ENCODE results near the gene CCDC88C.

Gene CCDC88C

GRCh38 chr14:91311284-91311662, 106.3 kb downstream of the CCDC88C start:
- Histone ChIP-seq H3K36me3 (ENCODE audit: control insufficient read depth in 1 of 2, insufficient read depth in 2 of 2, low read length in 2 of 2) (peaks cover 27 to 89% of the 10 kb centered on the region in 2 donors), H3K9ac (ENCODE audit: low read depth in 1 of 2, low read length in 2 of 2) (no peak overlapping the region), H3K27ac (ENCODE audit: low read depth, low read length) (no peak overlapping the region), H3K27me3 (ENCODE audit: control insufficient read depth in 1 of 2, insufficient read depth in 2 of 2, low read length in 2 of 2) (no peaks in the 10 kb centered on the region), H3K4me3 (ENCODE audit: low read depth in 1 of 2, low read length in 2 of 2) (no peak overlapping the region), H3K4me1 (ENCODE audit: control insufficient read depth in 1 of 2, insufficient read depth in 2 of 2, low read length in 2 of 2) (peaks cover 0 to 5% of the 10 kb centered on the region in 2 donors), H3K9me3 (ENCODE audit: control insufficient read depth in 1 of 2, low read length in 2 of 2) (no peaks in the 10 kb centered on the region)

GRCh38 chr14:91310606-91311283, 106.9 kb downstream of the CCDC88C start:
- peaks cover 0 to under 1% of the 10 kb centered on the region in 2 donors for H3K4me1 ChIP-seq (ENCODE audit: control insufficient read depth in 1 of 2, insufficient read depth in 2 of 2, low read length in 2 of 2)
- H3K9me3 ChIP-seq (ENCODE audit: control insufficient read depth in 1 of 2, low read length in 2 of 2), result no peaks in the 10 kb centered on the region
- no peak overlapping the region for H3K4me3 ChIP-seq (ENCODE audit: low read depth in 1 of 2, low read length in 2 of 2)
- H3K27me3 ChIP-seq (ENCODE audit: control insufficient read depth in 1 of 2, insufficient read depth in 2 of 2, low read length in 2 of 2), result no peaks in the 10 kb centered on the region
- H3K27ac ChIP-seq (ENCODE audit: low read depth, low read length), result no peak overlapping the region
- peaks cover 32 to 91% of the 10 kb centered on the region in 2 donors for H3K36me3 ChIP-seq (ENCODE audit: control insufficient read depth in 1 of 2, insufficient read depth in 2 of 2, low read length in 2 of 2)
- no peak overlapping the region for H3K9ac ChIP-seq (ENCODE audit: low read depth in 1 of 2, low read length in 2 of 2)

- peaks cover 34 to 91% of the 10 kb centered on the region in 2 donors for H3K36me3 ChIP-seq (ENCODE audit: control insufficient read depth in 1 of 2, insufficient read depth in 2 of 2, low read length in 2 of 2)
- H3K4me1 ChIP-seq (ENCODE audit: control insufficient read depth in 1 of 2, insufficient read depth in 2 of 2, low read length in 2 of 2), result no peaks in the 10 kb centered on the region
- H3K27ac ChIP-seq (ENCODE audit: low read depth, low read length), result no peak overlapping the region
- H3K9ac ChIP-seq (ENCODE audit: low read depth in 1 of 2, low read length in 2 of 2), result no peak overlapping the region
- H3K4me3 ChIP-seq (ENCODE audit: low read depth in 1 of 2, low read length in 2 of 2), result no peak overlapping the region
- H3K27me3 ChIP-seq (ENCODE audit: control insufficient read depth in 1 of 2, insufficient read depth in 2 of 2, low read length in 2 of 2), result no peaks in the 10 kb centered on the region
- no peaks in the 10 kb centered on the region for H3K9me3 ChIP-seq (ENCODE audit: control insufficient read depth in 1 of 2, low read length in 2 of 2)
Measured at GRCh38 chr14:91309756-91310280, 107.8 kb downstream of the CCDC88C start.

- H3K36me3 ChIP-seq (ENCODE audit: control insufficient read depth in 1 of 2, insufficient read depth in 2 of 2, low read length in 2 of 2), result peaks cover 39 to 88% of the 10 kb centered on the region in 2 donors
- no peaks in the 10 kb centered on the region for H3K4me1 ChIP-seq (ENCODE audit: control insufficient read depth in 1 of 2, insufficient read depth in 2 of 2, low read length in 2 of 2)
- H3K9me3 ChIP-seq (ENCODE audit: control insufficient read depth in 1 of 2, low read length in 2 of 2), result no peaks in the 10 kb centered on the region
- no peak overlapping the region for H3K9ac ChIP-seq (ENCODE audit: low read depth in 1 of 2, low read length in 2 of 2)
- H3K27ac ChIP-seq (ENCODE audit: low read depth, low read length), result no peak overlapping the region
- no peak overlapping the region for H3K4me3 ChIP-seq (ENCODE audit: low read depth in 1 of 2, low read length in 2 of 2)
- no peaks in the 10 kb centered on the region for H3K27me3 ChIP-seq (ENCODE audit: control insufficient read depth in 1 of 2, insufficient read depth in 2 of 2, low read length in 2 of 2)
Measured at GRCh38 chr14:91308337-91308736, 109.3 kb downstream of the CCDC88C start.

GRCh38 chr14:91307652-91308051, 110.0 kb downstream of the CCDC88C start:
- Histone ChIP-seq H3K27me3 (ENCODE audit: control insufficient read depth in 1 of 2, insufficient read depth in 2 of 2, low read length in 2 of 2) (no peaks in the 10 kb centered on the region), H3K9me3 (ENCODE audit: control insufficient read depth in 1 of 2, low read length in 2 of 2) (no peaks in the 10 kb centered on the region), H3K4me3 (ENCODE audit: low read depth in 1 of 2, low read length in 2 of 2) (no peak overlapping the region), H3K4me1 (ENCODE audit: control insufficient read depth in 1 of 2, insufficient read depth in 2 of 2, low read length in 2 of 2) (no peaks in the 10 kb centered on the region), H3K9ac (ENCODE audit: low read depth in 1 of 2, low read length in 2 of 2) (no peak overlapping the region), H3K27ac (ENCODE audit: low read depth, low read length) (no peak overlapping the region), H3K36me3 (ENCODE audit: control insufficient read depth in 1 of 2, insufficient read depth in 2 of 2, low read length in 2 of 2) (peaks cover 39 to 81% of the 10 kb centered on the region in 2 donors)

GRCh38 chr14:91307046-91307445, 110.6 kb downstream of the CCDC88C start:
- H3K27ac ChIP-seq (ENCODE audit: low read depth, low read length), result no peak overlapping the region
- H3K27me3 ChIP-seq (ENCODE audit: control insufficient read depth in 1 of 2, insufficient read depth in 2 of 2, low read length in 2 of 2), result no peaks in the 10 kb centered on the region
- H3K4me1 ChIP-seq (ENCODE audit: control insufficient read depth in 1 of 2, insufficient read depth in 2 of 2, low read length in 2 of 2), result no peaks in the 10 kb centered on the region
- peaks cover 43 to 82% of the 10 kb centered on the region in 2 donors for H3K36me3 ChIP-seq (ENCODE audit: control insufficient read depth in 1 of 2, insufficient read depth in 2 of 2, low read length in 2 of 2)
- H3K9ac ChIP-seq (ENCODE audit: low read depth in 1 of 2, low read length in 2 of 2), result no peak overlapping the region
- no peak overlapping the region for H3K4me3 ChIP-seq (ENCODE audit: low read depth in 1 of 2, low read length in 2 of 2)
- no peaks in the 10 kb centered on the region for H3K9me3 ChIP-seq (ENCODE audit: control insufficient read depth in 1 of 2, low read length in 2 of 2)

GRCh38 chr14:91306547-91306946, 111.1 kb downstream of the CCDC88C start:
- Histone ChIP-seq H3K27me3 (ENCODE audit: control insufficient read depth in 1 of 2, insufficient read depth in 2 of 2, low read length in 2 of 2) (no peaks in the 10 kb centered on the region), H3K9ac (ENCODE audit: low read depth in 1 of 2, low read length in 2 of 2) (no peak overlapping the region), H3K4me3 (ENCODE audit: low read depth in 1 of 2, low read length in 2 of 2) (no peak overlapping the region), H3K36me3 (ENCODE audit: control insufficient read depth in 1 of 2, insufficient read depth in 2 of 2, low read length in 2 of 2) (peaks cover 47 to 86% of the 10 kb centered on the region in 2 donors), H3K9me3 (ENCODE audit: control insufficient read depth in 1 of 2, low read length in 2 of 2) (no peaks in the 10 kb centered on the region), H3K27ac (ENCODE audit: low read depth, low read length) (no peak overlapping the region), H3K4me1 (ENCODE audit: control insufficient read depth in 1 of 2, insufficient read depth in 2 of 2, low read length in 2 of 2) (no peaks in the 10 kb centered on the region)

GRCh38 chr14:91305650-91306431, 111.8 kb downstream of the CCDC88C start:
- Histone ChIP-seq H3K27ac (ENCODE audit: low read depth, low read length) (no peak overlapping the region), H3K27me3 (ENCODE audit: control insufficient read depth in 1 of 2, insufficient read depth in 2 of 2, low read length in 2 of 2) (no peaks in the 10 kb centered on the region), H3K9me3 (ENCODE audit: control insufficient read depth in 1 of 2, low read length in 2 of 2) (no peaks in the 10 kb centered on the region), H3K4me3 (ENCODE audit: low read depth in 1 of 2, low read length in 2 of 2) (no peak overlapping the region), H3K4me1 (ENCODE audit: control insufficient read depth in 1 of 2, insufficient read depth in 2 of 2, low read length in 2 of 2) (no peaks in the 10 kb centered on the region), H3K9ac (ENCODE audit: low read depth in 1 of 2, low read length in 2 of 2) (no peak overlapping the region), H3K36me3 (ENCODE audit: control insufficient read depth in 1 of 2, insufficient read depth in 2 of 2, low read length in 2 of 2) (peaks cover 45 to 85% of the 10 kb centered on the region in 2 donors)

GRCh38 chr14:91303924-91304229, 113.7 kb downstream of the CCDC88C start:
- Histone ChIP-seq H3K36me3 (ENCODE audit: control insufficient read depth in 1 of 2, insufficient read depth in 2 of 2, low read length in 2 of 2) (peaks cover 52 to 90% of the 10 kb centered on the region in 2 donors), H3K27me3 (ENCODE audit: control insufficient read depth in 1 of 2, insufficient read depth in 2 of 2, low read length in 2 of 2) (no peaks in the 10 kb centered on the region), H3K4me1 (ENCODE audit: control insufficient read depth in 1 of 2, insufficient read depth in 2 of 2, low read length in 2 of 2) (no peaks in the 10 kb centered on the region), H3K27ac (ENCODE audit: low read depth, low read length) (no peak overlapping the region), H3K4me3 (ENCODE audit: low read depth in 1 of 2, low read length in 2 of 2) (no peak overlapping the region), H3K9me3 (ENCODE audit: control insufficient read depth in 1 of 2, low read length in 2 of 2) (no peaks in the 10 kb centered on the region), H3K9ac (ENCODE audit: low read depth in 1 of 2, low read length in 2 of 2) (no peak overlapping the region)

- H3K27me3 ChIP-seq (ENCODE audit: control insufficient read depth in 1 of 2, insufficient read depth in 2 of 2, low read length in 2 of 2), result no peaks in the 10 kb centered on the region
- H3K27ac ChIP-seq (ENCODE audit: low read depth, low read length), result no peak overlapping the region
- no peaks in the 10 kb centered on the region for H3K4me1 ChIP-seq (ENCODE audit: control insufficient read depth in 1 of 2, insufficient read depth in 2 of 2, low read length in 2 of 2)
- no peak overlapping the region for H3K4me3 ChIP-seq (ENCODE audit: low read depth in 1 of 2, low read length in 2 of 2)
- peaks cover 49 to 88% of the 10 kb centered on the region in 2 donors for H3K36me3 ChIP-seq (ENCODE audit: control insufficient read depth in 1 of 2, insufficient read depth in 2 of 2, low read length in 2 of 2)
- no peak overlapping the region for H3K9ac ChIP-seq (ENCODE audit: low read depth in 1 of 2, low read length in 2 of 2)
- H3K9me3 ChIP-seq (ENCODE audit: control insufficient read depth in 1 of 2, low read length in 2 of 2), result no peaks in the 10 kb centered on the region
Measured at GRCh38 chr14:91303091-91303923, 114.3 kb downstream of the CCDC88C start.
